ENCODE results near the gene RNFT2. TPM values are rescaled to one million over a fixed set of nuclear protein-coding genes. Genes with fewer than 3 reads are reported as not detected.

The RNFT2 gene
- total RNA-seq, 2 experiments from 2014 or later = 13.0 to 15.8 TPM

- Mint-ChIP-seq H3K36me3 (ENCODE audit: low read depth) (peaks cover 13% of the 10 kb centered on the region), H3K4me3 (peak overlapping the region; percentile 70), H3K4me1 (ENCODE audit: low read depth) (peaks cover 9% of the 10 kb centered on the region), H3K27me3 (ENCODE audit: low read depth) (no peaks in the 10 kb centered on the region), H3K27ac (no peak overlapping the region), H3K9me3 (no peaks in the 10 kb centered on the region)
- CTCF ChIA-PET = interaction anchor here (1.5 kb wide), 1 partner anchor 56 kb away, joined by 4 read pairs; no protein-coding TSS in a partner anchor
- no peak for DNase-seq
- intact Hi-C loops (cut with micrococcal nuclease) = no loop called here
These were observed 22.5 kb downstream of the RNFT2 start for GRCh38 chr12:116760622-116761020.

- H3K27ac Mint-ChIP-seq = no peak overlapping the region
- CTCF ChIA-PET = no interaction called here
- no peak overlapping the region for H3K4me3 Mint-ChIP-seq
- H3K36me3 Mint-ChIP-seq (ENCODE audit: low read depth) = peaks cover 11% of the 10 kb centered on the region
- DNase-seq = no peak
- peaks cover 9% of the 10 kb centered on the region for H3K4me1 Mint-ChIP-seq (ENCODE audit: low read depth)
- intact Hi-C loops (cut with micrococcal nuclease) = no loop called here
- no peaks in the 10 kb centered on the region for H3K9me3 Mint-ChIP-seq
- H3K27me3 Mint-ChIP-seq (ENCODE audit: low read depth) = no peaks in the 10 kb centered on the region
These were observed 23.4 kb downstream of the RNFT2 start for GRCh38 chr12:116761499-116761898.

- CTCF ChIA-PET = interaction anchor here (0.5 to 1.0 kb wide), 2 partner anchors 38 to 67 kb away, joined by 3 read pairs; no protein-coding TSS in a partner anchor
- Mint-ChIP-seq H3K36me3 (ENCODE audit: low read depth) (peaks cover 11% of the 10 kb centered on the region), H3K9me3 (no peaks in the 10 kb centered on the region), H3K27ac (no peak overlapping the region), H3K27me3 (ENCODE audit: low read depth) (no peaks in the 10 kb centered on the region), H3K4me1 (ENCODE audit: low read depth) (peaks cover 2% of the 10 kb centered on the region), H3K4me3 (no peak overlapping the region)
- DNase-seq = no peak
- intact Hi-C loops (cut with micrococcal nuclease) = no loop called here
These were observed 27.2 kb downstream of the RNFT2 start for GRCh38 chr12:116765271-116765670.

GRCh38 chr12:116766285-116766684 is 28.2 kb downstream of the RNFT2 start:
- no peak overlapping the region for H3K4me3 Mint-ChIP-seq
- no peaks in the 10 kb centered on the region for H3K27me3 Mint-ChIP-seq (ENCODE audit: low read depth)
- CTCF ChIA-PET = no interaction called here
- DNase-seq = no peak
- H3K9me3 Mint-ChIP-seq = no peaks in the 10 kb centered on the region
- peaks cover 4% of the 10 kb centered on the region for H3K36me3 Mint-ChIP-seq (ENCODE audit: low read depth)
- intact Hi-C loops (cut with micrococcal nuclease) = no loop called here
- H3K27ac Mint-ChIP-seq = no peak overlapping the region
- H3K4me1 Mint-ChIP-seq (ENCODE audit: low read depth) = no peaks in the 10 kb centered on the region

- Mint-ChIP-seq H3K27ac (no peak overlapping the region), H3K9me3 (no peaks in the 10 kb centered on the region), H3K27me3 (ENCODE audit: low read depth) (no peaks in the 10 kb centered on the region), H3K4me3 (no peak overlapping the region), H3K4me1 (ENCODE audit: low read depth) (no peaks in the 10 kb centered on the region), H3K36me3 (ENCODE audit: low read depth) (peaks cover 2% of the 10 kb centered on the region)
- DNase-seq = no peak
- intact Hi-C loops (cut with micrococcal nuclease) = no loop called here
- CTCF ChIA-PET = no interaction called here
These were observed 28.6 kb downstream of the RNFT2 start for GRCh38 chr12:116766746-116767145.

GRCh38 chr12:116771651-116772050 is 33.5 kb downstream of the RNFT2 start:
- intact Hi-C loops (cut with micrococcal nuclease) = no loop called here

GRCh38 chr12:116773276-116773731 is 35.2 kb downstream of the RNFT2 start:
- no peaks in the 10 kb centered on the region for H3K9me3 Mint-ChIP-seq
- H3K36me3 Mint-ChIP-seq (ENCODE audit: low read depth) = peaks cover 4% of the 10 kb centered on the region
- CTCF ChIA-PET = no interaction called here

More at GRCh38 chr12:116771651-116772050, 33.5 kb downstream of the RNFT2 start:
- CTCF ChIA-PET = no interaction called here
- no peaks in the 10 kb centered on the region for H3K27me3 Mint-ChIP-seq (ENCODE audit: low read depth)
- no peak overlapping the region for H3K27ac Mint-ChIP-seq
- H3K4me1 Mint-ChIP-seq (ENCODE audit: low read depth) = no peaks in the 10 kb centered on the region
- no peak overlapping the region for H3K4me3 Mint-ChIP-seq
- H3K9me3 Mint-ChIP-seq = no peaks in the 10 kb centered on the region
- DNase-seq = no peak
- H3K36me3 Mint-ChIP-seq (ENCODE audit: low read depth) = peaks cover 6% of the 10 kb centered on the region

GRCh38 chr12:116774020-116774419 is 35.9 kb downstream of the RNFT2 start:
- Mint-ChIP-seq H3K9me3 (no peaks in the 10 kb centered on the region), H3K4me1 (ENCODE audit: low read depth) (no peaks in the 10 kb centered on the region), H3K27ac (no peak overlapping the region), H3K27me3 (ENCODE audit: low read depth) (no peaks in the 10 kb centered on the region), H3K36me3 (ENCODE audit: low read depth) (peaks cover 5% of the 10 kb centered on the region), H3K4me3 (no peak overlapping the region)
- CTCF ChIA-PET = no interaction called here
- no peak for DNase-seq
- intact Hi-C loops (cut with micrococcal nuclease) = no loop called here

More at GRCh38 chr12:116773276-116773731, 35.2 kb downstream of the RNFT2 start:
- Mint-ChIP-seq H3K4me3 (no peak overlapping the region), H3K27ac (no peak overlapping the region), H3K4me1 (ENCODE audit: low read depth) (no peaks in the 10 kb centered on the region), H3K27me3 (ENCODE audit: low read depth) (no peaks in the 10 kb centered on the region)
- intact Hi-C loops (cut with micrococcal nuclease) = no loop called here
- no peak for DNase-seq

GRCh38 chr12:116777245-116777644 is 39.1 kb downstream of the RNFT2 start:
- Mint-ChIP-seq H3K9me3 (no peaks in the 10 kb centered on the region), H3K27ac (no peak overlapping the region), H3K4me3 (no peak overlapping the region), H3K36me3 (ENCODE audit: low read depth) (peaks cover 16% of the 10 kb centered on the region), H3K27me3 (ENCODE audit: low read depth) (no peaks in the 10 kb centered on the region), H3K4me1 (ENCODE audit: low read depth) (no peaks in the 10 kb centered on the region)
- CTCF ChIA-PET = no interaction called here
- DNase-seq = no peak
- intact Hi-C loops (cut with micrococcal nuclease) = no loop called here

- intact Hi-C loops (cut with micrococcal nuclease) = no loop called here
- no peak overlapping the region for H3K27ac Mint-ChIP-seq
- no peak for DNase-seq
- no peak overlapping the region for H3K4me3 Mint-ChIP-seq
- H3K27me3 Mint-ChIP-seq (ENCODE audit: low read depth) = no peaks in the 10 kb centered on the region
- CTCF ChIA-PET = no interaction called here
- no peaks in the 10 kb centered on the region for H3K9me3 Mint-ChIP-seq
- peaks cover 24% of the 10 kb centered on the region for H3K36me3 Mint-ChIP-seq (ENCODE audit: low read depth)
- H3K4me1 Mint-ChIP-seq (ENCODE audit: low read depth) = no peaks in the 10 kb centered on the region
These were observed 41.5 kb downstream of the RNFT2 start for GRCh38 chr12:116779597-116779996.

GRCh38 chr12:116780942-116781341 is 42.8 kb downstream of the RNFT2 start:
- intact Hi-C loops (cut with micrococcal nuclease) = no loop called here
- Mint-ChIP-seq H3K36me3 (ENCODE audit: low read depth) (peaks cover 31% of the 10 kb centered on the region), H3K9me3 (no peaks in the 10 kb centered on the region), H3K4me1 (ENCODE audit: low read depth) (no peaks in the 10 kb centered on the region), H3K4me3 (no peak overlapping the region), H3K27ac (no peak overlapping the region), H3K27me3 (ENCODE audit: low read depth) (no peaks in the 10 kb centered on the region)
- CTCF ChIA-PET = no interaction called here
- no peak for DNase-seq

GRCh38 chr12:116783525-116784237 is 45.6 kb downstream of the RNFT2 start:
- no peaks in the 10 kb centered on the region for H3K9me3 Mint-ChIP-seq
- DNase-seq = no peak
- intact Hi-C loops (cut with micrococcal nuclease) = no loop called here
- no peaks in the 10 kb centered on the region for H3K4me1 Mint-ChIP-seq (ENCODE audit: low read depth)
- no peak overlapping the region for H3K27ac Mint-ChIP-seq
- no peak overlapping the region for H3K4me3 Mint-ChIP-seq
- peaks cover 43% of the 10 kb centered on the region for H3K36me3 Mint-ChIP-seq (ENCODE audit: low read depth)
- CTCF ChIA-PET = interaction anchor here (0.6 kb wide), 1 partner anchor 54 kb away, joined by 4 read pairs; no protein-coding TSS in a partner anchor
- H3K27me3 Mint-ChIP-seq (ENCODE audit: low read depth) = no peaks in the 10 kb centered on the region

- no peaks in the 10 kb centered on the region for H3K4me1 Mint-ChIP-seq (ENCODE audit: low read depth)
- CTCF ChIA-PET = no interaction called here
- peaks cover 40% of the 10 kb centered on the region for H3K36me3 Mint-ChIP-seq (ENCODE audit: low read depth)
These were observed 46.1 kb downstream of the RNFT2 start for GRCh38 chr12:116784238-116784612.

More at GRCh38 chr12:116784238-116784612, 46.1 kb downstream of the RNFT2 start:
- Mint-ChIP-seq H3K27ac (no peak overlapping the region), H3K27me3 (ENCODE audit: low read depth) (no peaks in the 10 kb centered on the region), H3K4me3 (no peak overlapping the region), H3K9me3 (no peaks in the 10 kb centered on the region)
- intact Hi-C loops (cut with micrococcal nuclease) = no loop called here
- no peak for DNase-seq

All from activated naive CD4-positive, alpha-beta T cell treated with anti-CD3 and anti-CD28 coated beads for 36 hours (primary cell).